ENCODE results near the gene RAP1B. TPM values are rescaled to one million over a fixed set of nuclear protein-coding genes. Genes with fewer than 3 reads are reported as not detected.

RAP1B gene
- total RNA-seq, 1 experiment from 2014 or later, result 180 TPM

DNA sequence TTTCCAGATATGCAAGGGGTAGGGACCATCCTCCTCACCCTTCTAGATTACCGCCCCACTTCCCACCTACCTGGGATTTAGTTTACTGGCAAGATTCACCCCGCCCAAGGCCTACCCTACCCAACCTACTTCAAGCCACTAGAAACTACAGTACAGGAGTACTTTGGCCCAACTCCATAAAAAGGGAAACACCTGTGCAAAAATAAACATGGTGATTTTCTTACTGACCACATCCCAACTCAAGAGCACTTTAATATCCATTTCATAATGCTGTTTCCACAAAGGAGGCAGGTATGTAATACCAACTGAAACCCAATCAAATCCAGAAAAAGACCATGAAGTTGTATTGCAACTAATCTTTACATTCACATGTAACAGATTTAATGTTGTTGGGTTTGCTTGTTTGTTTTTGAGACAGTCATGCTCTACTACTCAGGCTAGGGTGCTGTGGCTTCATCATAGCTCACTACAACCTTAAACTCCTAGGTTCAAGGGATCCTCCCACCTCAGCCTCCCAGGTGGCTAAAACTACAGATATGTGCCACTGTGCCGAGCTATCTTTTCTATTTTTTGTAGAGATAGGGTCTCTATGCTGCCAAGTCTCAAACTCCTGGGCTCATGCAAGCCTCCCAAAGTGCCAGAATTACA lies 41.7 kb upstream of the RAP1B start:
- H3K27ac Mint-ChIP-seq (ENCODE audit: low read depth, unreplicated experiment), result no peak overlapping the region
- H3K4me3 Mint-ChIP-seq (ENCODE audit: unreplicated experiment), result no peak overlapping the region
- no peaks in the 10 kb centered on the region for H3K36me3 Mint-ChIP-seq (ENCODE audit: insufficient read depth, unreplicated experiment)
- CTCF ChIA-PET, result interaction anchor here (0.5 to 1.3 kb wide), 2 partner anchors 11 to 157 kb away, joined by 3 to 6 read pairs; no protein-coding TSS in a partner anchor
- H3K27me3 Mint-ChIP-seq (ENCODE audit: insufficient read depth, unreplicated experiment), result no peaks in the 10 kb centered on the region
- intact Hi-C loops (cut with micrococcal nuclease), result no loop called here
- TF ChIP-seq, protein P1, sequence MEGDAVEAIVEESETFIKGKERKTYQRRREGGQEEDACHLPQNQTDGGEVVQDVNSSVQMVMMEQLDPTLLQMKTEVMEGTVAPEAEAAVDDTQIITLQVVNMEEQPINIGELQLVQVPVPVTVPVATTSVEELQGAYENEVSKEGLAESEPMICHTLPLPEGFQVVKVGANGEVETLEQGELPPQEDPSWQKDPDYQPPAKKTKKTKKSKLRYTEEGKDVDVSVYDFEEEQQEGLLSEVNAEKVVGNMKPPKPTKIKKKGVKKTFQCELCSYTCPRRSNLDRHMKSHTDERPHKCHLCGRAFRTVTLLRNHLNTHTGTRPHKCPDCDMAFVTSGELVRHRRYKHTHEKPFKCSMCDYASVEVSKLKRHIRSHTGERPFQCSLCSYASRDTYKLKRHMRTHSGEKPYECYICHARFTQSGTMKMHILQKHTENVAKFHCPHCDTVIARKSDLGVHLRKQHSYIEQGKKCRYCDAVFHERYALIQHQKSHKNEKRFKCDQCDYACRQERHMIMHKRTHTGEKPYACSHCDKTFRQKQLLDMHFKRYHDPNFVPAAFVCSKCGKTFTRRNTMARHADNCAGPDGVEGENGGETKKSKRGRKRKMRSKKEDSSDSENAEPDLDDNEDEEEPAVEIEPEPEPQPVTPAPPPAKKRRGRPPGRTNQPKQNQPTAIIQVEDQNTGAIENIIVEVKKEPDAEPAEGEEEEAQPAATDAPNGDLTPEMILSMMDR (IDR thresholded peaks at IDR 0.05; ENCODE audit: unreplicated experiment), result no peak
- POLR2A ChIA-PET, result no interaction called here
- peaks cover 8% of the 10 kb centered on the region for H3K4me1 Mint-ChIP-seq (ENCODE audit: insufficient read depth, unreplicated experiment)
- H3K9me3 Mint-ChIP-seq (ENCODE audit: unreplicated experiment), result no peaks in the 10 kb centered on the region
- no TSS peak for BruUV-seq (replicated peaks)
- no peak for DNase-seq (ENCODE audit: unreplicated experiment)

DNA sequence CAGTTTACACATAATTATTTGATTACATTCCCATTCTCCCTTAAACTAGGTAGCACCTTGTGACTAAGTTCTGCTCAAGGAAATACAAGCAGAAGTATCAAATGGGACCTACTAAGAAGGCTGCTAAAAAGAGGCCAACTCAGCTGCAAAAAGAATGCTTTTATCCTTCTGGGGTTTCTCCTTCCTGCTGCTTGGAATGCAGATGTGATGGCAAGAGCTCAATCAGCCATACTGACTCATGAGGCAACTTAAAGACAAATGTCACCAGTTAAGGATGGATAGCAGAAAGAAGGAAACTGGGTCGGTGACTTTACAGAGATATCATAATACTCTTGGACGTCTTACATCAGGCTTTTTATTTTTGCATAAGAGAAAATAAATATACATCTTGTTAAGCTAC lies 38.0 kb upstream of the RAP1B start:
- ChIA-PET CTCF (interaction anchor here (0.6 kb wide), 1 partner anchor 14 kb away, joined by 3 read pairs; no protein-coding TSS in a partner anchor), POLR2A (interaction anchor here (0.7 kb wide), 1 partner anchor 8 kb away, joined by 3 read pairs; no protein-coding TSS in a partner anchor)
- TF ChIP-seq, protein P1 (IDR thresholded peaks at IDR 0.05; ENCODE audit: unreplicated experiment), result no peak
- H3K27me3 Mint-ChIP-seq (ENCODE audit: insufficient read depth, unreplicated experiment), result no peaks in the 10 kb centered on the region
- no peaks in the 10 kb centered on the region for H3K9me3 Mint-ChIP-seq (ENCODE audit: unreplicated experiment)
- no TSS peak for BruUV-seq (replicated peaks)
- intact Hi-C loops (cut with micrococcal nuclease), result no loop called here
- no peak overlapping the region for H3K27ac Mint-ChIP-seq (ENCODE audit: low read depth, unreplicated experiment)
- no peaks in the 10 kb centered on the region for H3K36me3 Mint-ChIP-seq (ENCODE audit: insufficient read depth, unreplicated experiment)
- H3K4me1 Mint-ChIP-seq (ENCODE audit: insufficient read depth, unreplicated experiment), result no peaks in the 10 kb centered on the region
- H3K4me3 Mint-ChIP-seq (ENCODE audit: unreplicated experiment), result no peak overlapping the region
- no peak for DNase-seq (ENCODE audit: unreplicated experiment)

DNA sequence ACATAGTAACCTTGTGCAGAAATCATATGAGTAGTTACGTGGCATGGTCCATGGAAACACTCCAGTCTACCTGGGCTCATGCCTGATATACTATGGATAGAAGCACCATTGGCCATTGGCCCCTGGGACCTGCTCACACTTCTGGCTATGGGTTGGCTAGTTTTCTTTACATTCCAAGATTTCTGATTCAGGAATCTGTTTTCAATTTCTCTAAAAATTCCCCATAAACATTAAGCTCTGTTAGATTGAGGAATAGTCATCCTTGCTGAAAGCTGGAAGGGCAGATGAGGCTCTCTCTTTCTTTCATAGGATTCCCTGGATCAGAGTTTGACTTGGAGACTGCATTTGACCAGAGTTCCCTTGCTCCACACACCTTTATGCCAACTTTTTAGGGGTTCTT lies 37.3 kb upstream of the RAP1B start:
- TF ChIP-seq, protein P1 (IDR thresholded peaks at IDR 0.05; ENCODE audit: unreplicated experiment), result no peak
- BruUV-seq (replicated peaks), result no TSS peak
- Mint-ChIP-seq H3K4me1 (ENCODE audit: insufficient read depth, unreplicated experiment) (no peaks in the 10 kb centered on the region), H3K4me3 (ENCODE audit: unreplicated experiment) (no peak overlapping the region), H3K27me3 (ENCODE audit: insufficient read depth, unreplicated experiment) (no peaks in the 10 kb centered on the region), H3K36me3 (ENCODE audit: insufficient read depth, unreplicated experiment) (no peaks in the 10 kb centered on the region), H3K27ac (ENCODE audit: low read depth, unreplicated experiment) (no peak overlapping the region), H3K9me3 (ENCODE audit: unreplicated experiment) (no peaks in the 10 kb centered on the region)
- intact Hi-C loops (cut with micrococcal nuclease), result no loop called here
- ChIA-PET POLR2A (interaction anchor here (0.6 to 0.7 kb wide), 2 partner anchors 8 to 241 kb away, joined by 3 read pairs; partner anchors contain the start of gene MDM1), CTCF (no interaction called here)
- DNase-seq (ENCODE audit: unreplicated experiment), result no peak

DNA sequence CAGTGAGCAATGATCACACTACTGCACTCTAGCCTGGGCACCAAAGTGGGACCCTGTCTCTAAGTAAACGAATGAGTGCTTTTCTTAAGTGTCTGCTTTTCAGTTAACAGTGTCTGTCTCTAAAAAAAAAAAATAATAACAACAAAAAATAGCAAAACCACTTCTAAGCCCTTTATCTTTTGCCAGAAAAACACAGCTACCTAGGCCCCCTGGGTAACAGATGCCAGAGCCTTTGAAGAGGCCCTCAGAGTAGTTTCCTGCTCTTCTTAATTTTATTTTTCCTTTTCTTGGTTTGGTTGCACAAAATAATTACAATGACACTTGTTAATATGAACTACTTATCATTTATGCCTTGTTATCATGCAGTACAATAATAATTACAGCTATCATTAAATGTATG lies 32.8 kb upstream of the RAP1B start:
- ChIA-PET POLR2A (interaction anchor here (0.6 to 1.2 kb wide), 2 partner anchors 13 to 229 kb away, joined by 3 read pairs; no protein-coding TSS in a partner anchor), CTCF (interaction anchor here (0.5 to 0.8 kb wide), 3 partner anchors 12 to 576 kb away, joined by 3 read pairs; no protein-coding TSS in a partner anchor)
- Mint-ChIP-seq H3K36me3 (ENCODE audit: insufficient read depth, unreplicated experiment) (no peaks in the 10 kb centered on the region), H3K27me3 (ENCODE audit: insufficient read depth, unreplicated experiment) (no peaks in the 10 kb centered on the region), H3K27ac (ENCODE audit: low read depth, unreplicated experiment) (no peak overlapping the region), H3K4me1 (ENCODE audit: insufficient read depth, unreplicated experiment) (no peaks in the 10 kb centered on the region), H3K4me3 (ENCODE audit: unreplicated experiment) (no peak overlapping the region), H3K9me3 (ENCODE audit: unreplicated experiment) (no peaks in the 10 kb centered on the region)
- no TSS peak for BruUV-seq (replicated peaks)
- TF ChIP-seq, protein P1 (IDR thresholded peaks at IDR 0.05; ENCODE audit: unreplicated experiment), result no peak
- intact Hi-C loops (cut with micrococcal nuclease), result no loop called here
- no peak for DNase-seq (ENCODE audit: unreplicated experiment)

Data from MCF 10A (cell line).